GM08714 (cell line): ENCODE data around the gene NAALADL2.

ENCODE experiments used
- H3K4me3 ChIP-seq: fragments of 200-500 bp; sonication (Bioruptor generic); 2 replicates; pipeline ENCODE4 v1.5.1; 2014; ENCODE audit warnings: mild to moderate bottlenecking, low read length, inconsistent platforms
- ZNF274 ChIP-seq: IDR thresholded peaks from 2 replicates; pipeline ENCODE4 v1.6.1; 2012; ENCODE audit warnings: mild to moderate bottlenecking, low read depth, low read length

The NAALADL2 gene

DNA sequence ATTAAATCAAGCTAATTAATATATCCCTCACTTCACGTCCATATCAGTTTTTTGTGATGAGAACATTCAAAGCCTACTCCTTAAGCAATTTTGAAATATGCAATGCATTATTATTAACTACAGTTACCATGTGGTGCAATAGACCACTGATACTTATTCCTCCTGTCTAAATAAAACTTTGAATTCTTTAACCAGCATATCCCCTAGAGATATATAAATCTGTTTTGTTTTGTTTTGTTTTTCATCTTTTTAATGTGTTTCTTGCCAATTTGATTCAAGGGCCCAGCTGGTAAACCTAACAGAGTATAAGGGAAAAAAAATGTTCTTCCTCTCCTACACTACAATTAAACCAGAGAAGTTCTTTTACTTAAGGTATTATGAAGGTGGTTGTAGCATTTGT, 524.2 kb downstream of the NAALADL2 start:
- no peak overlapping the region for H3K4me3 ChIP-seq
- TF ChIP-seq ZNF274, result no peak

DNA sequence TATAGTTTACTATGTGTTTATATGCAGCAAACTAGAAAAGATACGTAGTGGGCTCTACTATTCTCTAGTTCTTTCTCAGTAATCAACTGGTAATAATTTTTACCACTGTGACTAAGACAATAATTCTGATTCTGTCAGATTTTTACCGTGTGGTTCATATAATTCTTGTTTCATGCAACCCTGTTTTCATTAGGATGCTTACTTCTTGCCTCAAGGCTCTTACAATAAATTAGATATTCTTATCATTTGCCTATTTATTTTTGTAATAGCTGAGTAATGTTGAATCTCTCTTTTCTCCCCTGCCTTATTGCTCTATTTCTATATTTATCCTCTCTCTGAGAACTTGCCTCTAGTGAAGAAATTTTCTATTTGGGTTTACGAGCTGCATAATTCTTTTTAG, 524.7 kb downstream of the NAALADL2 start:
- TF ChIP-seq ZNF274, result no peak
- no peak overlapping the region for H3K4me3 ChIP-seq

DNA sequence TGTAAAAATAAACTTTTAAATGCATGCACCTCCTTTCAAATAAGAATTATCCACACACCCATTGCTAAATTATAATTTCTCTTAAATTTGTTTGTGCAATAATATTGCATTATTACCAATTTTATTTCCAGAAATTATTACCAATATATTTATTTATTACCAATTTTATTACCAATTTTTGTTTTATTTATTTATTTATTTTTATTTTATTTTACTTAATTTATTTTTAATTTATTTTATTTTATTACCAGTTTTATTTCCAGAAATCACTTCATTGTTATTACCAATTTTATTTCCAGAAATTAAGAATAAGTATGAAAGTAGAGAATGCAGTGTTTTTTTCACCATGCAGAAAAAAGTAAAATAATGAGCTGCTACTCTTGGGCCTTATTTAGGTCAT, 525.4 kb downstream of the NAALADL2 start:
- no peak overlapping the region for H3K4me3 ChIP-seq
- no peak for TF ChIP-seq ZNF274

DNA sequence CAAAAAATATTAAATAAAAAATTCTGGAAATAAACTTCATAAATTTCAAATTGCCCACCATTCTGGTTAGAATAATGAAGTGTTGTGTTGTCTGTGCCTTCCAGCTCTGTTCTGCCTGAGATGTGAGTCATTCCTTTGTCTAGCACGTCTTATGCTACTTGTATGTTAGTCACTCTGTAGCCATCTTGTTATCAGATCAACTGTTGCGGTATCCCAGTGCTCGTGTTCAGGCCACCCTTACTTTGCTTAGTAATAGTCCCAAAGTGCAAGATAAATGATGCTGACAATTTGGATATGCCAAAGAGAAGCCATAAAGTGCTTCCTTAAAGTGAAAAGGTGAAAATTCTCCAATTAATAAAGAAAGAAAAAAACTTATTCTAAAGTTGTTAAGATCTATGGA, 527.5 kb downstream of the NAALADL2 start:
- no peak overlapping the region for H3K4me3 ChIP-seq
- TF ChIP-seq ZNF274, result no peak

DNA sequence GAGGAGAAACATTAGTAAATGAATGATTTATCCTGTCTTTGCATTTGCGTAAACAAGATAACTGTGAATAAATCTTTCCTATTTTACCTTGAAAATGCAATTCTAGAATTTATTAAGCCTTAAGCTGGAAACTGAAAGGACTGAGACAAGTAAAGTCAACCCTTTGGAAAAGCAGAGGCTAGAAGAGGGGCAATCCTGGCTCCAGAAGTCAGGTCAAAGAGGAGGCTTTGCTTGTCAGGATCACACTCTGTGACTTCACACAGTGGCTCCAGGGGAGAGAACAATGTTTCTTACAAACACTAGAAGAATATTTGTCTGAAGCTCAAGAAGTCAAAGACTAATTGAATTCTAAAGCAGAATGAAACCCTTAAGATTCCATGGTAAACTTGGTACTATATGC, 530.4 kb downstream of the NAALADL2 start:
- TF ChIP-seq ZNF274, result no peak
- H3K4me3 ChIP-seq, result no peak overlapping the region

DNA sequence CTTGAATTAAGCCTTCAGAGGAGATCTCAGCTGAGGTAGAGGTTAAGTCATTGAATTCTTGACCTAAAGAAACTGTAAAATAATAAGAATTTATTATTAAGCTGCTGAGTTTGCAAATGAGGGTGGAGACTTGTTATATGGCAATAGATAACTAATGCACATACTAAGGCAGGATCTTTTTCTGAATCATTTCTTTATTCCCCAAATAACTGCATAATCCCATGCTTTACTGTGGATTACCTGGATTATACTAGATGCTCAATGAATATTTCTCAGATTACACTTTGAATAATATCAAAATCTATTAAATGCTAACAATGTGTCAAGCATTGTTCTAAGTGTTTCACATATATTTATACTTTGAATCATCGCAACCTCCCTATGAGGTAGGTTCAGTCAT, 532.5 kb downstream of the NAALADL2 start:
- H3K4me3 ChIP-seq, result no peak overlapping the region
- TF ChIP-seq ZNF274, result no peak

DNA sequence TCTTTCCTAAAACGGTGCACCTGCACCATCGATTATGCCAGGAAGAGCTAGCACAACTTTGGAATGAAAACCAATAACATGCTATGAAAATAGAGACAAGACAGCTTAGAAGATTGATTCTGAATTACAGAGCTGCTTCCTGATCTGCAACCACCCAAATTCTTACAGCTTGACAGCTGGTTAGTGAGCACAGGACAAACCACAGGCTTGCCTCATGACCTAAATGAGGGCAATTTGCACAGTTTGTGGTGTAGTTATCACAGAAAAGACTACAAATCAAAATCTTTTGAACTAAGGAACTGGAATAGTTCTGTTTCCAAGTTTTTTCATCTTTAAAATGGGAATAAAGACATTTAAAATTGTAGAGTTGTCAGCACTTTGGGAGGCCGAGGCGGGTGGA, 533.5 kb downstream of the NAALADL2 start:
- TF ChIP-seq ZNF274, result no peak

DNA sequence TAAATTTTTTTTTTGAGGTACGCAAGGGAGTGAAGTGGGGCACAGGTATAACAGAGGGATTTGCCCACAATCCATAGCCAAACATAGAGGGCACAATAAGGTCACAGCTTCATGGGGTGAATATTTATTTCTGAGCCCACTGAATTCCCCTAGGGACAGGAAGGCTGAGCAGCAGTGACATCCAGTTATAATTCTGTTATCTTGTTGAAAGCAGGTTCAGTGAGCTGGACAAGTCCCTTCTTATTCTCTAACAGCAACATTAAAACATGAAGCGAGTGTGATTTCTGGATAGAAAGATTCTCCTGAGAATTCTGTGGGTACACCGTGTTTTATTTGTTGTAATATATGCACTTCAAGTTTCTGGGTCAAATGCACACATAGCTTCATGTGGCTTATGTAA, 538.2 kb downstream of the NAALADL2 start:
- H3K4me3 ChIP-seq, result no peak overlapping the region
- no peak for TF ChIP-seq ZNF274

More for the DNA sequence above, 533.5 kb downstream of the NAALADL2 start:
- no peak overlapping the region for H3K4me3 ChIP-seq

DNA sequence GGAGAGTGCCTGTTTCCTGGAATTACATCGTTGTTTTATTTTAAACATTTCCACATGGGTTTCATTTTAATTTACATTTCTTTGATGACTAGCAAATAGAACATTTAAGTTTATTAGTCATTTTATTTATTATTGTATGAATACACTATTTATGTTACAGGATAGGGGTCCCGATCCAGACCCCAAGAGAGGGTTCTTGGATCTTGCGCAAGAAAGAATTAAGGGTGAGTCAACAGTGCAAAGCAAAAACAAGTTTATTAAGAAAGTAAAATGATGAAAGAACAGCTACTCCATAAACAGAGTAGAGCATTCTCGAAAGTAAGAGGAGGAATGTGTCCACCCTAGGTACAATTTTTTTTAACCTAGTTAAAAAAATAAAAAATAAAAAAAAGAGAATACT, 539.5 kb downstream of the NAALADL2 start:
- H3K4me3 ChIP-seq, result no peak overlapping the region
- no peak for TF ChIP-seq ZNF274

DNA sequence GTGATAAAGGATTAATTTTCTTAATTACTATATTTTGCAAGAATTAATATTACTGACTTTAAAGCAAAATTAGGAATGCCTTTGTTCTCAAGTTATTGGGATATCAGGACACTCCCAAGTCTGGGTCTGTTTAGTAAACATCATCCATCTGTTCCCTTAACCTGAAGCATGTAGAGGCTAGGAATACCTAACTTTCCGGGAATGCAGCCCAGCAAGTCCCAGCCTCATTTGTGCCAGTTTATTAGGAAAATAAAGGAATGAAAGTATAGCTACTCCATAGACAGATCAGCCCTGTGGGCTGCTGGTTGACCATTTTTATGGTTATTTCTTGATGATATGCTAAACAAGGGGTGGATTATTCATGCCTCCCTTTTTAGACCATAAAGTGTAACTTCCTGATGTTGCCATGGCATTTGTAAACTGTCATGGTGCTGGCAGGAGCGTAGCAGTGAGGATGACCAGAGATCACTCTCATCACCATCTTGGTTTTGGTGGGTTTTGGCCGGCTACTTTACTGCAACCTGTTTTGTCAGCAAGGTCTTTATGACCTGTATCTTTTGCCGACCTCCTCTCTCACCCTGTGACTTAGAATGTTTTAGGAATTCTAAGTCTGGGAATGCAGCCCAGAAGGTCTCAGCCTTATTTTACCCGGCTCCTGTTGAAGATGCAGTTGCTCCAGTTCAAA, 540.2 kb downstream of the NAALADL2 start:
- H3K4me3 ChIP-seq, result no peak overlapping the region
- TF ChIP-seq ZNF274, result no peak

DNA sequence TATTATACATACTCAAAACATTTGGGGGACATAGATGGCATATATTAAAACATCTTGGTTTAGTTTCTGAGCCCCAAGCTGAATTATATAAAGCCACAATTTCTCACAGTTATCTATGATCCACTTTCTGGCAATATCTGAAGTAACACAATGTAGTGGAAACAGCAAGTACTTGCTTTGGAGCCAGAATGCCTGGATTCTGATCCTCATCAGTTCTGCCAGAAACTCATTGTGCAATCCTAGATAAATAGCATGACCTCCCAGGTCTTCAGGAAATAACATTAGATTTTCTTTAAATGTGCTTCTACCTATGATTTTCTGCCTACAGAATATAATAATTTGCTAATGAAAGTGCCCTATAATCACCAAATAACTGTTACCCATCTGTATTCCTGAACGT, 544.9 kb downstream of the NAALADL2 start:
- no peak overlapping the region for H3K4me3 ChIP-seq
- TF ChIP-seq ZNF274, result no peak

DNA sequence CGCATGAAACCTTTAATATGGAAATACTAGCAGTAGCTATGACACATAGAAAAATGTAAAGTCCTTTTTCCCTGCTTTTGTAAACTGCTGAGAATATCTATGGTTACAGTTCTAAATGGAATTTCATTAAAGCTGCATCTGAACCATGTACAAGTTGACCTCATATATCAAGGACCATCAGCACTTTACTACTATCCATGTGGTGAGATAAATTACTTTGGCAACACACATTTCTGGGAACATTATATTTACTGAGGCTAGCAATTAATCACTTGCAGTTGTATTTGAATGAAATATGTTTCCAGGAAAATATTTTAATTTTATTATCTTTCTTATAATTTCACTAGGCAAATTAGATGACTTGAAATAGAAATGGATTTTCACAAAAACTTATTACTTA, 545.5 kb downstream of the NAALADL2 start:
- H3K4me3 ChIP-seq, result no peak overlapping the region
- no peak for TF ChIP-seq ZNF274

DNA sequence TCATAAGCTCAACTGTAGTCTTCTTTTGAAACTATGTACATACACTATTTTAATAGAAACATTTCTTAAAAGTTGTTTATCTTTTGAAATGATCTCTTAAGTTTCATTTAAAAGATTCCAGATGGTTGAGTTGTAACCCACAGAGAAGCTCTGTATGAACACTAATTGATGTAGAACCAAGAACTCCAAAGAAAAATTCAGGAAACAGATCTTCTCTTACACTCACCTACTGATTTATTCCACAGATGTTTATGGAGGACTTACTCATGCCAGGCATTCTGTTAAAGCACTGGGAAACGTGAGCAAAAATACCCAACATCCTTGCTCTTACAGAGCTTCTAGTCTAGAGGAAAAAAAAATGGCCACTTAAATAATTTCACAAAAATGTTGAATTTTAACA, 551.1 kb downstream of the NAALADL2 start:
- no peak overlapping the region for H3K4me3 ChIP-seq
- no peak for TF ChIP-seq ZNF274

DNA sequence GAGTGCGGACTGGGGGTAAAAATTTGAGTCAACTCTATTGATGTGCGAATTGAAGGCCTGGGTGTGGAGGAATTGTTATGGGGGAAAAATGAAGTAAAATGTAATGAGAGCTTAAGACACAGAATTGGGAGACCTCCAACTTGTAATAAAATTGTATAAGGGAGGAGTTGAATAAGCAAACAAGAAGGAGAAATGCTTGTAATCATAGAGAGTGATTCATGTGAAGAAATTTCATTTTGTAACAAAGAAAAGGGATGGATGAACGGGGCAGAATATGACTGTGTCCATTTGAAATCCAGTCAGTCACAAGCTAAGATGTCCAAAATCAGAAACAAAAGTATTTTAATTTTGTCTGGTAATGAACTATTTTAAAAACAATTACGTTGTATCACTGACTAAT, 552.3 kb downstream of the NAALADL2 start:
- H3K4me3 ChIP-seq, result no peak overlapping the region
- no peak for TF ChIP-seq ZNF274

DNA sequence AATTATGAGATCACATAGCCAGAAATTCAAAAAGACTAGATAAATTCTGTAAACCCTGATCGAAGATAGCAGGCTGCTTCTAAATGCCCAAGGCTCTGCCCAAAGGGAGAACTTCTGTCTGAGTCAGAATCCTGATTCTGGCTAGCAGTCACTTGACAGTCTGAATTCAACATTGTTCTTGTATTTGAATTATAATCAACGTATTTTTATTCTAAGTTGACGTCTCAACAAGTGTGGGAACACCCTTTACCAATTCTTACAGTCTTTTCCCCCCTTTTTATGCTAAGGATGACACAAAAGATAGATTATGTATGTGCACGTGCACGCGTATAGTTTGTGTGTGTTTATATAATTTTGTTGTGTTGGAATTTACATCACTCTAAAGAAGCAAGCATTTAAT, 552.8 kb downstream of the NAALADL2 start:
- no peak for TF ChIP-seq ZNF274
- H3K4me3 ChIP-seq, result no peak overlapping the region

DNA sequence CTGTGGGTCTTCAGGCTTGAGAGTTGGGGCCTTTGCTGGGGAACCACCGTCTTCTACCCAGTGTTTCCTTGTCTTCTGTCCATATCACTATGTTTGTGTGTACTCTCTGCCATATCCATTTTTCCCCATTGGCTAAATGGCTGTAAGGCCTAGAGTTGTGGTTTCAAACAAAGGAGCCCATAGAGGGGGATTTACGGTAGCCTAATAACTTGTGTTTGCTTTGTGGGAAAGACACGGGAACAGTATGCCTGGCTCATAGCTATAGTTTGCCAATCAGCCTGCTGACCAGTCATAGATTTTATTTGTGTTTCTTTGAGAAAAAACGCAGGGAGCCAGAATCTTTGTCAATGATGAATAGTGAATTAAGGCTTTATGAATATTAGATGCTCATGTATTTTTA, 554.8 kb downstream of the NAALADL2 start:
- TF ChIP-seq ZNF274, result no peak
- no peak overlapping the region for H3K4me3 ChIP-seq
